ENCODE measurements around the gene TPM4.

TPM4 gene

GRCh38 chr19:16033136-16033530 lies 43.2 kb upstream of the TPM4 start:
- DNase-seq (ENCODE audit: low read depth), result no peak
- no peak for TF ChIP-seq CTCF (conservative IDR thresholded peaks at IDR 0.05; ENCODE audit: low read length)
- H3K4me3 ChIP-seq (ENCODE audit: low read length), result no peak overlapping the region

GRCh38 chr19:16033721-16034120 lies 42.6 kb upstream of the TPM4 start:
- no peak for DNase-seq (ENCODE audit: low read depth)
- no peak for TF ChIP-seq CTCF (conservative IDR thresholded peaks at IDR 0.05; ENCODE audit: low read length)
- H3K4me3 ChIP-seq (ENCODE audit: low read length), result no peak overlapping the region

GRCh38 chr19:16034180-16034579 lies 42.1 kb upstream of the TPM4 start:
- no peak for TF ChIP-seq CTCF (conservative IDR thresholded peaks at IDR 0.05; ENCODE audit: low read length)
- no peak overlapping the region for H3K4me3 ChIP-seq (ENCODE audit: low read length)
- DNase-seq (ENCODE audit: low read depth), result no peak

GRCh38 chr19:16034958-16035560 lies 41.2 kb upstream of the TPM4 start:
- no peak for DNase-seq (ENCODE audit: low read depth)
- H3K4me3 ChIP-seq (ENCODE audit: low read length), result no peak overlapping the region
- no peak for TF ChIP-seq CTCF (conservative IDR thresholded peaks at IDR 0.05; ENCODE audit: low read length)

GRCh38 chr19:16035601-16036297 lies 40.5 kb upstream of the TPM4 start:
- no peak for TF ChIP-seq CTCF (conservative IDR thresholded peaks at IDR 0.05; ENCODE audit: low read length)
- DNase-seq (ENCODE audit: low read depth), result no peak
- H3K4me3 ChIP-seq (ENCODE audit: low read length), result no peak overlapping the region

GRCh38 chr19:16036397-16036925 lies 39.8 kb upstream of the TPM4 start:
- no peak for DNase-seq (ENCODE audit: low read depth)
- TF ChIP-seq CTCF (conservative IDR thresholded peaks at IDR 0.05; ENCODE audit: low read length), result no peak
- no peak overlapping the region for H3K4me3 ChIP-seq (ENCODE audit: low read length)

- no peak for TF ChIP-seq CTCF (conservative IDR thresholded peaks at IDR 0.05; ENCODE audit: low read length)
- H3K4me3 ChIP-seq (ENCODE audit: low read length), result no peak overlapping the region
- DNase-seq (ENCODE audit: low read depth), result no peak
Measured at GRCh38 chr19:16036941-16037340, 39.4 kb upstream of the TPM4 start.
